H1 (cell line): ENCODE results near the gene NOX5. TPM values are rescaled to one million over a fixed set of nuclear protein-coding genes. Genes with fewer than 3 reads are reported as not detected.

ENCODE experiments used
- CTCF ChIA-PET: fragments of 300-600 bp; sonication (Branson Sonifier 250); formaldehyde crosslinking; loops from one replicate; lab custom pipeline; 2021; ENCODE audit not compliant: partially characterized antibody; lab: Charles Lee
- POLR2A ChIA-PET: fragments of 300-600 bp; sonication (Branson Sonifier 250); formaldehyde crosslinking; loops from one replicate; lab custom pipeline; 2021; ENCODE audit warnings: inconsistent platforms; ENCODE audit not compliant: partially characterized antibody; lab: Charles Lee
- DNase-seq, 2 experiments: peaks; one replicate each; pipeline versions ENCODE4 v3.0.0 to v3.0.0-alpha.2; 2010 to 2022; ENCODE audit warnings: low spot score in 2 of 2, low read depth in 1 of 2, mixed read lengths in 1 of 2
- FAIRE-seq: peaks from 2 replicates; lab custom pipeline; 2011; peaks lifted over from hg19 to GRCh38; lab: Jason Lieb, UNC
- H2AFZ ChIP-seq: 2 replicates; pipeline ENCODE4 v1.8.1; 2012; ENCODE audit warnings: low read length, inconsistent platforms
- H2AK5ac ChIP-seq: 2 replicates; pipeline ENCODE4 v1.6.1; 2013; ENCODE audit warnings: low read depth, low read length
- H2BK120ac ChIP-seq: replicated peaks from 2 replicates; pipeline ENCODE3; 2013; ENCODE audit warnings: low read depth, low read length, inconsistent platforms
- H2BK12ac ChIP-seq: 2 replicates; pipeline ENCODE4 v1.6.1; 2013; ENCODE audit warnings: low read depth, low read length
- H2BK15ac ChIP-seq: 2 replicates; pipeline ENCODE4 v1.6.1; 2013; ENCODE audit warnings: low read length
- H2BK20ac ChIP-seq: 2 replicates; pipeline ENCODE4 v1.6.1; 2013; ENCODE audit warnings: low read length
- H2BK5ac ChIP-seq: 2 replicates; pipeline ENCODE4 v1.6.1; 2013; ENCODE audit warnings: low read depth, low read length
- H3K14ac ChIP-seq: 2 replicates; pipeline ENCODE4 v1.6.1; 2013; ENCODE audit warnings: inconsistent platforms; ENCODE audit not compliant: insufficient read length
- H3K18ac ChIP-seq: 2 replicates; pipeline ENCODE4 v1.6.1; 2013; ENCODE audit warnings: low read length; ENCODE audit errors: extremely low read depth
- H3K23ac ChIP-seq: 2 replicates; pipeline ENCODE4 v1.6.1; 2013; ENCODE audit warnings: inconsistent platforms; ENCODE audit not compliant: insufficient read length
- H3K23me2 ChIP-seq: 2 replicates; pipeline ENCODE4 v1.6.1; 2013; ENCODE audit warnings: low read depth, low read length
- H3K27ac ChIP-seq: 2 replicates; pipeline ENCODE4 v1.6.1; 2011; ENCODE audit warnings: low read depth, low read length, inconsistent platforms
- H3K27me3 ChIP-seq, 4 experiments: replicated peaks in 1 of 4; 1 replicate in 1 of 4; 2 replicates in 3 of 4; pipeline versions ENCODE4 v1.6.1 to v1.8.1; 2011 to 2013; ENCODE audit warnings: low read length in 3 of 4, mild to moderate bottlenecking in 3 of 4, inconsistent platforms in 2 of 4, mixed read lengths in 2 of 4, moderate library complexity in 1 of 4; ENCODE audit not compliant: control insufficient read depth in 3 of 4, insufficient read depth in 3 of 4; ENCODE audit errors: extremely low read depth in 1 of 4
- H3K36me3 ChIP-seq, 4 experiments: 2 replicates each; pipeline versions ENCODE4 v1.6.1 to v1.8.1; 2011 to 2013; ENCODE audit warnings: mild to moderate bottlenecking in 4 of 4, low read length in 3 of 4, moderate library complexity in 2 of 4, control low read depth in 1 of 4, inconsistent platforms in 1 of 4; ENCODE audit not compliant: insufficient read depth in 4 of 4, control insufficient read depth in 2 of 4
- H3K4ac ChIP-seq: replicated peaks from 2 replicates; pipeline ENCODE3; 2013; ENCODE audit warnings: low read length, low read depth, mixed read lengths, inconsistent platforms; ENCODE audit not compliant: insufficient read length
- H3K4me1 ChIP-seq, 4 experiments: replicated peaks in 1 of 4; 1 replicate in 1 of 4; 2 replicates in 3 of 4; pipeline versions ENCODE4 v1.6.1 to v1.8.1; 2011 to 2013; ENCODE audit warnings: low read length in 3 of 4, inconsistent platforms in 2 of 4, mixed read lengths in 1 of 4; ENCODE audit not compliant: insufficient read depth in 4 of 4, control insufficient read depth in 3 of 4
- H3K4me2 ChIP-seq, 2 experiments: 2 replicates each; pipeline versions ENCODE4 v1.6.1 to v1.8.1; 2011 to 2013; ENCODE audit warnings: low read depth in 2 of 2, low read length in 2 of 2, control low read depth in 1 of 2, inconsistent platforms in 1 of 2, mild to moderate bottlenecking in 1 of 2; ENCODE audit not compliant: insufficient read depth in 1 of 2
- H3K4me3 ChIP-seq, 4 experiments: fragments of 200-600, 300-600 bp in 1 of 4; sonication (generic), shearing (Covaris generic), sonication (Bioruptor Twin) in 1 of 4; 2 replicates each; pipeline versions ENCODE4 v1.5.1 to v1.8.1; 2011 to 2016; ENCODE audit warnings: low read length in 4 of 4, low read depth in 3 of 4, control low read depth in 2 of 4, inconsistent platforms in 2 of 4, mild to moderate bottlenecking in 2 of 4, mixed read lengths in 1 of 4, moderate library complexity in 1 of 4; ENCODE audit not compliant: insufficient read depth in 2 of 4; ENCODE audit errors: extremely low read depth in 1 of 4
- H3K56ac ChIP-seq: replicated peaks from 2 replicates; pipeline ENCODE3; 2013; ENCODE audit warnings: low read depth, mild to moderate bottlenecking, mixed read lengths, low read length, inconsistent platforms; ENCODE audit not compliant: insufficient read length
- H3K79me1 ChIP-seq: 2 replicates; pipeline ENCODE4 v1.6.1; 2013; ENCODE audit warnings: low read depth, low read length, control low read depth
- H3K79me2 ChIP-seq, 2 experiments: 2 replicates each; pipeline versions ENCODE4 v1.6.1 to v1.8.1; 2012 to 2013; ENCODE audit warnings: low read length in 2 of 2, mild to moderate bottlenecking in 2 of 2, inconsistent platforms in 1 of 2; ENCODE audit not compliant: insufficient read depth in 2 of 2, control insufficient read depth in 1 of 2
- H3K9ac ChIP-seq, 4 experiments: replicated peaks in 1 of 4; 1 replicate in 1 of 4; 2 replicates in 3 of 4; pipeline versions ENCODE4 v1.6.1 to v1.8.1; 2011 to 2013; ENCODE audit warnings: low read depth in 3 of 4, low read length in 3 of 4, control low read depth in 2 of 4, mild to moderate bottlenecking in 2 of 4, moderate library complexity in 2 of 4, inconsistent platforms in 1 of 4; ENCODE audit errors: extremely low read depth in 1 of 4
- H3K9me3 ChIP-seq, 2 experiments: 2 replicates each; pipeline versions ENCODE4 v1.6.1 to v1.8.1; 2012 to 2013; ENCODE audit warnings: mild to moderate bottlenecking in 2 of 2, moderate library complexity in 2 of 2, control low read depth in 1 of 2, inconsistent platforms in 1 of 2, low read depth in 1 of 2, low read length in 1 of 2, mixed read lengths in 1 of 2; ENCODE audit not compliant: insufficient read depth in 2 of 2
- H4K20me1 ChIP-seq, 2 experiments: replicated peaks in 1 of 2; 2 replicates each; pipeline versions ENCODE3 to v1.8.1; 2011 to 2013; ENCODE audit warnings: inconsistent platforms in 2 of 2, low read length in 2 of 2, mild to moderate bottlenecking in 1 of 2; ENCODE audit not compliant: insufficient read depth in 2 of 2, control insufficient read depth in 1 of 2
- H4K5ac ChIP-seq: 2 replicates; pipeline ENCODE4 v1.6.1; 2013; ENCODE audit warnings: low read length, low read depth, mixed read lengths, inconsistent platforms; ENCODE audit not compliant: insufficient read length
- H4K8ac ChIP-seq: 2 replicates; pipeline ENCODE4 v1.8.0; 2013; ENCODE audit warnings: mild to moderate bottlenecking, moderate library complexity, low read length, inconsistent platforms; ENCODE audit not compliant: insufficient read depth; ENCODE audit errors: extremely low read depth
- H4K91ac ChIP-seq: replicated peaks from 2 replicates; pipeline ENCODE3; 2013; ENCODE audit warnings: low read length, mixed read lengths, inconsistent platforms; ENCODE audit not compliant: insufficient read length
- CBX8 ChIP-seq: fragments of 300-800, 300-1000 bp; sonication (generic); IDR thresholded peaks from 2 replicates; pipeline ENCODE4 v1.7.1; 2016; ENCODE audit warnings: low read depth, low read length, borderline replicate concordance
- CEBPB ChIP-seq: IDR thresholded peaks from 2 replicates; pipeline ENCODE4 v1.6.1; 2012; ENCODE audit warnings: low read depth, low read length
- CHD1 ChIP-seq: IDR thresholded peaks from 2 replicates; pipeline ENCODE4 v1.6.1; 2012; ENCODE audit warnings: low read depth, low read length, improper control_type of control experiment
- CHD2 ChIP-seq: IDR thresholded peaks from 2 replicates; pipeline ENCODE4 v1.6.1; 2012; ENCODE audit warnings: low read length, improper control_type of control experiment
- JUND ChIP-seq: IDR thresholded peaks from 2 replicates; pipeline ENCODE4 v1.6.1; 2011; ENCODE audit warnings: mild to moderate bottlenecking, improper control_type of control experiment, low read length
- KDM4A ChIP-seq: IDR thresholded peaks from one replicate; pipeline ENCODE4 v1.7.1; 2012; ENCODE audit warnings: low read depth, mild to moderate bottlenecking, moderate library complexity, low read length, inconsistent platforms; ENCODE audit not compliant: severe bottlenecking
- KDM5A ChIP-seq: fragments of 200-600 bp; IDR thresholded peaks from 2 replicates; pipeline ENCODE4 v1.7.1; 2012; ENCODE audit warnings: mild to moderate bottlenecking, low read length, inconsistent platforms, mixed read lengths
- RFX5 ChIP-seq: IDR thresholded peaks from 2 replicates; pipeline ENCODE4 v1.6.1; 2011; ENCODE audit warnings: low read depth, low read length, improper control_type of control experiment, borderline replicate concordance
- RXRA ChIP-seq: IDR thresholded peaks from 2 replicates; pipeline ENCODE4 v1.6.1; 2011; ENCODE audit warnings: low read depth, mild to moderate bottlenecking, low read length, moderate library complexity; ENCODE audit not compliant: insufficient read depth
- SIN3A ChIP-seq, 2 experiments: IDR thresholded peaks in 1 of 2; conservative IDR thresholded peaks in 1 of 2; 2 replicates each; pipeline ENCODE4 v1.6.1; 2011 to 2012; ENCODE audit warnings: low read length in 2 of 2, improper control_type of control experiment in 1 of 2, low read depth in 1 of 2, mild to moderate bottlenecking in 1 of 2
- ZNF274 ChIP-seq: IDR thresholded peaks from 2 replicates; pipeline ENCODE4 v1.7.0; 2012; ENCODE audit warnings: low read length, borderline replicate concordance; ENCODE audit errors: extremely low read depth
- WGBS, 2 experiments: shearing (Covaris generic) in 1 of 2; methylation state at CpG; one replicate each; pipeline versions ENCODE4 v1.1.6 to v1.1.7; 2013 to 2015; ENCODE audit warnings: low lambda C conversion rate in 2 of 2, mixed read lengths in 2 of 2, inconsistent platforms in 1 of 2, low coverage in 1 of 2, missing lambda C conversion rate in 1 of 2; ENCODE audit not compliant: insufficient replicate concordance in 2 of 2, insufficient coverage in 1 of 2, insufficient read length in 1 of 2; ENCODE audit errors: extremely low coverage in 1 of 2, missing lambda C conversion rate in 1 of 2; 5-methylcytosine and 5-hydroxymethylcytosine counted together
- polyA plus RNA-seq, 7 experiments: library from polyadenylated mRNA; depleted of rRNA in 3 of 7; stranded (reverse) in 5 of 7; unstranded in 2 of 7; fragments of >200 nt in 5 of 7; fragments of 200-250 nt in 2 of 7; gene quantifications; 1 replicate in 5 of 7; 2 replicates in 1 of 7; 4 replicates in 1 of 7; pipeline versions ENCODE4 v1.2.1 to v1.2.3, GENCODE V29; 2011 to 2013; ENCODE audit warnings: missing spikeins in 2 of 7, mixed read lengths in 2 of 7
- total RNA-seq: library from RNA; stranded (reverse); fragmentation: NEBNext Ultra II Directional; extraction: Animal tissue kit (Norgen Biotek cat#: 25700); gene quantifications from 2 replicates; pipeline ENCODE4 v1.2.1, GENCODE V29; 2021

NOX5 gene
- total and polyA plus RNA-seq, 2 of the 8 experiments (the other 6 are each of a cell fraction or from before 2014, with no cell fraction given): under 0.01 TPM; not detected in 1

DNA sequence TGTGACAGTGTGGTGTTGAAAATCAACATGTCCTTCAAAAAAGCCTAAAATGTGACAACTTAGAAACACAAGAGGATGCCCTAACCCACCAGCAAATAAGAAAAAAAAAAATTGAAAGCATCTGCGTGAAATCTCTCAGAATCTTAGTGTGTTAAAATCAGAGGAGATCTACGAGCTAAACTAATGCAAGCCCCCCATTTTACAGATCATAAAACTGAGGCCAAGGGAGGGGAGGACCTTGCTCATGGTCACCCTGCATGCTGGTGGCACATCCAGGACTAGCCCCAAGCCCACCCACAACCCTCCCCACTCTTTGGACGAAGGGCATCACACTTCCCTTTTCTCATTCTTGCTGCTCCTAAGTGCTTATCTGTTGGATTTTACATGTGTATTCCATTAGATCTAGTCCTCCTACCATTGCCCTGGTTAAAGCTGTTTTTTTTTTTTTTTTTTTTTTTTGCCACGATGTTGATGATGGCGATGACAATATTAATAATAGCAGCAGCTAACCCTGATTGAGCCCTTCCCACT lies 29.1 kb upstream of the NOX5 start:
- H2BK15ac ChIP-seq: no peak overlapping the region
- 92% methylated on average over 3 of the region's 5 CpGs; no CpG with 5 or more reads in 1 of the 2 experiments for WGBS, 2 experiments
- TF ChIP-seq SIN3A (conservative IDR thresholded peaks at IDR 0.05 in 1 of 2, IDR thresholded peaks at IDR 0.05 in 1 of 2; ENCODE audit: low read depth in 1 of 2, low read length in 2 of 2): no peak
- no peak for TF ChIP-seq JUND
- TF ChIP-seq KDM4A: no peak
- TF ChIP-seq CBX8: no peak
- TF ChIP-seq CHD2: no peak
- TF ChIP-seq ZNF274: no peak
- no peak for TF ChIP-seq CHD1
- no peak for TF ChIP-seq RXRA
- TF ChIP-seq KDM5A: no peak
- TF ChIP-seq CEBPB: no peak
- no peak for TF ChIP-seq RFX5

More for the DNA sequence above, 29.1 kb upstream of the NOX5 start:
- POLR2A ChIA-PET: interaction anchor here (0.7 kb wide), 1 partner anchor 346 kb away, joined by 4 read pairs; no protein-coding TSS in a partner anchor
- H3K27ac ChIP-seq: no peak overlapping the region
- no peak for FAIRE-seq
- H3K4ac ChIP-seq: no peak overlapping the region
- no peak overlapping the region for H3K4me2 ChIP-seq
- H3K79me2 ChIP-seq: no peaks in the 10 kb centered on the region
- H3K9ac ChIP-seq: no peak overlapping the region
- H3K9me3 ChIP-seq: peaks cover 2 to 11% of the 10 kb centered on the region in 2 experiments; a peak in 1 of 4 replicates
- no peak overlapping the region for H4K8ac ChIP-seq
- DNase-seq: no peak
- no peak overlapping the region for H2BK120ac ChIP-seq
- H2AFZ ChIP-seq: no peak overlapping the region
- no peaks in the 10 kb centered on the region; a peak in 1 of 8 replicates for H3K36me3 ChIP-seq
- H3K23ac ChIP-seq: no peak overlapping the region
- no peak overlapping the region for H4K5ac ChIP-seq
- H4K91ac ChIP-seq: no peak overlapping the region
- H2BK12ac ChIP-seq: no peak overlapping the region
- H3K4me1 ChIP-seq: peaks cover 3 to 5% (median 5%) of the 10 kb centered on the region in 4 experiments; a peak in 6 of 7 replicates
- H2AK5ac ChIP-seq: no peak overlapping the region
- H3K14ac ChIP-seq: no peak overlapping the region
- H3K79me1 ChIP-seq: no peaks in the 10 kb centered on the region
- CTCF ChIA-PET: interaction anchor here (1.1 kb wide), 1 partner anchor 15 kb away, joined by 3 read pairs; no protein-coding TSS in a partner anchor
- no peak overlapping the region for H3K18ac ChIP-seq
- H3K23me2 ChIP-seq: no peaks in the 10 kb centered on the region
- 0 out of 7 replicates have a peak, but pooled peaks cover 0 to 2% (median 0%) of the 10 kb centered on the region in 4 experiments for H3K27me3 ChIP-seq
- no peak overlapping the region for H3K56ac ChIP-seq
- H2BK5ac ChIP-seq: no peak overlapping the region
- no peak overlapping the region for H2BK20ac ChIP-seq
- H3K4me3 ChIP-seq: no peak overlapping the region
- H4K20me1 ChIP-seq: no peaks in the 10 kb centered on the region
